HepG2 (cell line): ENCODE results near the gene RILPL1. TPM values are rescaled to one million over a fixed set of nuclear protein-coding genes. Genes with fewer than 3 reads are reported as not detected.
A peak's percentile ranks its signal among the peaks of the same experiment; 100 is the strongest.

Experiments used
- AGO1 ChIP-seq: fragments of 200-400 bp; formaldehyde crosslinking; IDR thresholded peaks from 2 replicates; pipeline ENCODE4 v1.6.1; 2017; ENCODE audit warnings: mild to moderate bottlenecking, low read depth, low read length, moderate library complexity; ENCODE audit not compliant: poor library complexity, severe bottlenecking
- FOSL2 ChIP-seq: sonication (generic); formaldehyde crosslinking; IDR thresholded peaks from 2 replicates; pipeline ENCODE4 v1.4.0; 2020; ENCODE audit warnings: missing genetic modification reagents
- KLF13 ChIP-seq: sonication (generic); formaldehyde crosslinking; IDR thresholded peaks from 2 replicates; pipeline ENCODE4 v1.4.0; 2020; ENCODE audit warnings: mild to moderate bottlenecking, missing genetic modification reagents
- LCORL ChIP-seq, 2 experiments: fragments of 450-650 bp in 1 of 2; sonication (generic) in 1 of 2; formaldehyde crosslinking in 1 of 2; IDR thresholded peaks; 2 replicates each; pipeline versions ENCODE4 v1.5.0 to v1.6.1; 2017 to 2020; ENCODE audit warnings: antibody characterized with exemption in 1 of 2, missing genetic modification reagents in 1 of 2
- MIXL1 ChIP-seq: IDR thresholded peaks from 2 replicates; pipeline ENCODE4 v1.6.1; 2016
- NCOA2 ChIP-seq: sonication (generic); formaldehyde crosslinking; IDR thresholded peaks from 2 replicates; pipeline ENCODE4 v1.8.0; 2022; ENCODE audit warnings: inconsistent platforms
- POLR2A ChIP-seq, 2 experiments: IDR thresholded peaks; 2 replicates each; pipeline ENCODE4 v1.6.1; 2011; ENCODE audit warnings: low read depth in 2 of 2, low read length in 2 of 2, mild to moderate bottlenecking in 1 of 2, moderate library complexity in 1 of 2; ENCODE audit not compliant: insufficient read depth in 1 of 2
- YEATS4 ChIP-seq: sonication (generic); formaldehyde crosslinking; IDR thresholded peaks from 2 replicates; pipeline ENCODE4 v1.4.0; 2020; ENCODE audit warnings: missing genetic modification reagents, borderline replicate concordance
- ZBTB42 ChIP-seq: sonication (generic); formaldehyde crosslinking; IDR thresholded peaks from 2 replicates; pipeline ENCODE4 v1.5.0; 2020; ENCODE audit warnings: mild to moderate bottlenecking, missing genetic modification reagents
- ZFP36L1 ChIP-seq: sonication (generic); formaldehyde crosslinking; IDR thresholded peaks from 2 replicates; pipeline ENCODE4 v1.8.0; 2022; ENCODE audit warnings: mild to moderate bottlenecking, missing genetic modification reagents, moderate library complexity
- ZFY ChIP-seq: sonication (generic); formaldehyde crosslinking; IDR thresholded peaks from 2 replicates; pipeline ENCODE4 v1.4.0; 2020; ENCODE audit warnings: missing genetic modification reagents
- ZFYVE20 ChIP-seq: sonication (generic); formaldehyde crosslinking; IDR thresholded peaks from 2 replicates; pipeline ENCODE4 v1.8.0; 2023; ENCODE audit warnings: low read depth, mild to moderate bottlenecking, moderate library complexity, missing genetic modification reagents, borderline replicate concordance
- ZNF441 ChIP-seq: sonication (generic); formaldehyde crosslinking; IDR thresholded peaks from 2 replicates; pipeline ENCODE4 v1.7.0; 2021; ENCODE audit warnings: missing genetic modification reagents, borderline replicate concordance
- ZNF451 ChIP-seq: sonication (generic); formaldehyde crosslinking; IDR thresholded peaks from 2 replicates; pipeline ENCODE4 v1.5.0; 2020; ENCODE audit warnings: mild to moderate bottlenecking, missing genetic modification reagents
- ZNF766 ChIP-seq: sonication (generic); formaldehyde crosslinking; IDR thresholded peaks from 2 replicates; pipeline ENCODE4 v1.5.0; 2020; ENCODE audit warnings: missing genetic modification reagents, borderline replicate concordance
- polyA plus RNA-seq, 8 experiments: library from polyadenylated mRNA; depleted of rRNA in 3 of 8; stranded (reverse) in 7 of 8; unstranded in 1 of 8; fragments of >200 nt; fragmentation: Illumina TruSeq in 4 of 8; extraction: Trizol in 4 of 8; gene quantifications; 2 replicates each; pipeline versions ENCODE4 v1.2.1 to v1.2.3, GENCODE V29; 2011 to 2016; ENCODE audit warnings: low read depth in 4 of 8, missing spikeins in 1 of 8, mixed read lengths in 1 of 8; ENCODE audit not compliant: insufficient read depth in 1 of 8
- total RNA-seq, 5 experiments: library from RNA; depleted of rRNA; stranded (reverse); fragments of >200 nt; fragmentation: Illumina TruSeq; extraction: Trizol; gene quantifications; 2 replicates each; pipeline ENCODE4 v1.2.3, GENCODE V29; 2016; ENCODE audit warnings: low read depth in 1 of 5
- TF ChIP-seq, protein P1 (sequence below): IDR thresholded peaks from 2 replicates; pipeline ENCODE4 v1.4.0; 2020; ENCODE audit warnings: mild to moderate bottlenecking, missing genetic modification reagents
- TF ChIP-seq, protein P2 (sequence below): sonication (generic); formaldehyde crosslinking; IDR thresholded peaks from 2 replicates; pipeline ENCODE4 v1.4.0; 2020; ENCODE audit warnings: mild to moderate bottlenecking, missing genetic modification reagents
- TF ChIP-seq, protein P3 (sequence below): sonication (generic); formaldehyde crosslinking; IDR thresholded peaks from 2 replicates; pipeline ENCODE4 v1.8.0; 2023; ENCODE audit warnings: mild to moderate bottlenecking, missing genetic modification reagents
- TF ChIP-seq, protein P4 (sequence below): sonication (generic); formaldehyde crosslinking; IDR thresholded peaks from 2 replicates; pipeline ENCODE4 v1.9.0; 2021; ENCODE audit warnings: missing genetic modification reagents, mild to moderate bottlenecking, borderline replicate concordance
- TF ChIP-seq, protein P5 (sequence below): sonication (generic); formaldehyde crosslinking; IDR thresholded peaks from 2 replicates; pipeline ENCODE4 v1.5.0; 2020; ENCODE audit warnings: mild to moderate bottlenecking, missing genetic modification reagents, moderate library complexity

Gene RILPL1
- total and polyA plus RNA-seq, 2 of the 13 experiments (the other 11 are each of a cell fraction or from before 2014, with no cell fraction given) = 5.8 to 28.4 TPM

GRCh38 chr12:123457980-123458779 lies 75.3 kb downstream of the RILPL1 start, which contains the start of gene SNRNP35 (continued):
- TF ChIP-seq, protein P1, sequence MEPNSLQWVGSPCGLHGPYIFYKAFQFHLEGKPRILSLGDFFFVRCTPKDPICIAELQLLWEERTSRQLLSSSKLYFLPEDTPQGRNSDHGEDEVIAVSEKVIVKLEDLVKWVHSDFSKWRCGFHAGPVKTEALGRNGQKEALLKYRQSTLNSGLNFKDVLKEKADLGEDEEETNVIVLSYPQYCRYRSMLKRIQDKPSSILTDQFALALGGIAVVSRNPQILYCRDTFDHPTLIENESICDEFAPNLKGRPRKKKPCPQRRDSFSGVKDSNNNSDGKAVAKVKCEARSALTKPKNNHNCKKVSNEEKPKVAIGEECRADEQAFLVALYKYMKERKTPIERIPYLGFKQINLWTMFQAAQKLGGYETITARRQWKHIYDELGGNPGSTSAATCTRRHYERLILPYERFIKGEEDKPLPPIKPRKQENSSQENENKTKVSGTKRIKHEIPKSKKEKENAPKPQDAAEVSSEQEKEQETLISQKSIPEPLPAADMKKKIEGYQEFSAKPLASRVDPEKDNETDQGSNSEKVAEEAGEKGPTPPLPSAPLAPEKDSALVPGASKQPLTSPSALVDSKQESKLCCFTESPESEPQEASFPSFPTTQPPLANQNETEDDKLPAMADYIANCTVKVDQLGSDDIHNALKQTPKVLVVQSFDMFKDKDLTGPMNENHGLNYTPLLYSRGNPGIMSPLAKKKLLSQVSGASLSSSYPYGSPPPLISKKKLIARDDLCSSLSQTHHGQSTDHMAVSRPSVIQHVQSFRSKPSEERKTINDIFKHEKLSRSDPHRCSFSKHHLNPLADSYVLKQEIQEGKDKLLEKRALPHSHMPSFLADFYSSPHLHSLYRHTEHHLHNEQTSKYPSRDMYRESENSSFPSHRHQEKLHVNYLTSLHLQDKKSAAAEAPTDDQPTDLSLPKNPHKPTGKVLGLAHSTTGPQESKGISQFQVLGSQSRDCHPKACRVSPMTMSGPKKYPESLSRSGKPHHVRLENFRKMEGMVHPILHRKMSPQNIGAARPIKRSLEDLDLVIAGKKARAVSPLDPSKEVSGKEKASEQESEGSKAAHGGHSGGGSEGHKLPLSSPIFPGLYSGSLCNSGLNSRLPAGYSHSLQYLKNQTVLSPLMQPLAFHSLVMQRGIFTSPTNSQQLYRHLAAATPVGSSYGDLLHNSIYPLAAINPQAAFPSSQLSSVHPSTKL (CRISPR knock-in tag) = peak; percentile 68
- TF ChIP-seq, protein P2, sequence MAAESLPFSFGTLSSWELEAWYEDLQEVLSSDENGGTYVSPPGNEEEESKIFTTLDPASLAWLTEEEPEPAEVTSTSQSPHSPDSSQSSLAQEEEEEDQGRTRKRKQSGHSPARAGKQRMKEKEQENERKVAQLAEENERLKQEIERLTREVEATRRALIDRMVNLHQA (CRISPR knock-in tag) = no peak
- TF ChIP-seq ZFYVE20 (CRISPR knock-in tag) (peak; percentile 32; the same call in 1 of the 2 replicates), NCOA2 (CRISPR knock-in tag) (peak; percentile 30; the same call in 1 of the 2 replicates), ZBTB42 (CRISPR knock-in tag) (no peak; the same call in 1 of the 2 replicates), ZFY (CRISPR knock-in tag) (peak; percentile 95), ZNF451 (CRISPR knock-in tag) (peak; percentile 74; the same call in 1 of the 2 replicates), POLR2A (IDR thresholded peaks at IDR 0.05; ENCODE audit: insufficient read depth in 1 of 2, low read depth in 2 of 2, low read length in 2 of 2) (peak; percentile 69; a peak in 3 of 4 replicates), LCORL (IDR thresholded peaks at IDR 0.05) (no peak), LCORL (CRISPR knock-in tag; IDR thresholded peaks at IDR 0.05) (peak; percentile 88), ZNF766 (CRISPR knock-in tag) (0 out of 2 replicates have a peak, but pooled peaks have one; percentile 63), ZNF441 (CRISPR knock-in tag) (peak; percentile 92), AGO1 (no peak), ZFP36L1 (CRISPR knock-in tag) (no peak), YEATS4 (CRISPR knock-in tag) (peak; percentile 93), FOSL2 (CRISPR knock-in tag) (0 out of 2 replicates have a peak, but pooled peaks have one; percentile 36), KLF13 (CRISPR knock-in tag) (0 out of 2 replicates have a peak, but pooled peaks have one; percentile 51), MIXL1 (CRISPR knock-in tag) (peak; percentile 67; the same call in 1 of the 2 replicates)
- TF ChIP-seq, protein P3, sequence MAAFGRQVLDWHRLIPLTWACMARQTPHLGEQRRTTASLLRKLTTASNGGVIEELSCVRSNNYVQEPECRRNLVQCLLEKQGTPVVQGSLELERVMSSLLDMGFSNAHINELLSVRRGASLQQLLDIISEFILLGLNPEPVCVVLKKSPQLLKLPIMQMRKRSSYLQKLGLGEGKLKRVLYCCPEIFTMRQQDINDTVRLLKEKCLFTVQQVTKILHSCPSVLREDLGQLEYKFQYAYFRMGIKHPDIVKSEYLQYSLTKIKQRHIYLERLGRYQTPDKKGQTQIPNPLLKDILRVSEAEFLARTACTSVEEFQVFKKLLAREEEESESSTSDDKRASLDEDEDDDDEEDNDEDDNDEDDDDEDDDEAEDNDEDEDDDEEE (CRISPR knock-in tag) = peak; percentile 86; the same call in 1 of the 2 replicates
- TF ChIP-seq, protein P4, sequence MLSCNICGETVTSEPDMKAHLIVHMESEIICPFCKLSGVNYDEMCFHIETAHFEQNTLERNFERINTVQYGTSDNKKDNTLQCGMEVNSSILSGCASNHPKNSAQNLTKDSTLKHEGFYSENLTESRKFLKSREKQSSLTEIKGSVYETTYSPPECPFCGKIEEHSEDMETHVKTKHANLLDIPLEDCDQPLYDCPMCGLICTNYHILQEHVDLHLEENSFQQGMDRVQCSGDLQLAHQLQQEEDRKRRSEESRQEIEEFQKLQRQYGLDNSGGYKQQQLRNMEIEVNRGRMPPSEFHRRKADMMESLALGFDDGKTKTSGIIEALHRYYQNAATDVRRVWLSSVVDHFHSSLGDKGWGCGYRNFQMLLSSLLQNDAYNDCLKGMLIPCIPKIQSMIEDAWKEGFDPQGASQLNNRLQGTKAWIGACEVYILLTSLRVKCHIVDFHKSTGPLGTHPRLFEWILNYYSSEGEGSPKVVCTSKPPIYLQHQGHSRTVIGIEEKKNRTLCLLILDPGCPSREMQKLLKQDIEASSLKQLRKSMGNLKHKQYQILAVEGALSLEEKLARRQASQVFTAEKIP (CRISPR knock-in tag) = no peak
- TF ChIP-seq, protein P5, sequence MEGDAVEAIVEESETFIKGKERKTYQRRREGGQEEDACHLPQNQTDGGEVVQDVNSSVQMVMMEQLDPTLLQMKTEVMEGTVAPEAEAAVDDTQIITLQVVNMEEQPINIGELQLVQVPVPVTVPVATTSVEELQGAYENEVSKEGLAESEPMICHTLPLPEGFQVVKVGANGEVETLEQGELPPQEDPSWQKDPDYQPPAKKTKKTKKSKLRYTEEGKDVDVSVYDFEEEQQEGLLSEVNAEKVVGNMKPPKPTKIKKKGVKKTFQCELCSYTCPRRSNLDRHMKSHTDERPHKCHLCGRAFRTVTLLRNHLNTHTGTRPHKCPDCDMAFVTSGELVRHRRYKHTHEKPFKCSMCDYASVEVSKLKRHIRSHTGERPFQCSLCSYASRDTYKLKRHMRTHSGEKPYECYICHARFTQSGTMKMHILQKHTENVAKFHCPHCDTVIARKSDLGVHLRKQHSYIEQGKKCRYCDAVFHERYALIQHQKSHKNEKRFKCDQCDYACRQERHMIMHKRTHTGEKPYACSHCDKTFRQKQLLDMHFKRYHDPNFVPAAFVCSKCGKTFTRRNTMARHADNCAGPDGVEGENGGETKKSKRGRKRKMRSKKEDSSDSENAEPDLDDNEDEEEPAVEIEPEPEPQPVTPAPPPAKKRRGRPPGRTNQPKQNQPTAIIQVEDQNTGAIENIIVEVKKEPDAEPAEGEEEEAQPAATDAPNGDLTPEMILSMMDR (CRISPR knock-in tag) = peak; percentile 14; the same call in 1 of the 2 replicates
